ENCODE results near the gene SNTG2.

The SNTG2 gene

GRCh38 chr2:1272835-1273234 lies 322.2 kb downstream of the SNTG2 start:
- no peak for TF ChIP-seq CTCF (IDR thresholded peaks at IDR 0.05)

GRCh38 chr2:1277634-1278033 lies 327.0 kb downstream of the SNTG2 start:
- TF ChIP-seq CTCF (IDR thresholded peaks at IDR 0.05) = no peak
- Histone ChIP-seq H3K4me3 (no peak overlapping the region), H3K27ac (no peak overlapping the region)
- DNase-seq (ENCODE audit: low spot score) = no peak

More at GRCh38 chr2:1272835-1273234, 322.2 kb downstream of the SNTG2 start:
- DNase-seq (ENCODE audit: low spot score) = no peak
- Histone ChIP-seq H3K27ac (no peak overlapping the region), H3K4me3 (no peak overlapping the region)

GRCh38 chr2:1278125-1278524 lies 327.5 kb downstream of the SNTG2 start:
- DNase-seq (ENCODE audit: low spot score) = no peak
- Histone ChIP-seq H3K27ac (no peak overlapping the region), H3K4me3 (no peak overlapping the region)
- no peak for TF ChIP-seq CTCF (IDR thresholded peaks at IDR 0.05)

- no peak overlapping the region for H3K27ac ChIP-seq
- no peak for DNase-seq (ENCODE audit: low spot score)
- TF ChIP-seq CTCF (IDR thresholded peaks at IDR 0.05) = no peak
- no peak overlapping the region for H3K4me3 ChIP-seq
Measured at GRCh38 chr2:1278861-1279260, 328.2 kb downstream of the SNTG2 start.

- no peak for DNase-seq (ENCODE audit: low spot score)
- Histone ChIP-seq H3K27ac (no peak overlapping the region), H3K4me3 (no peak overlapping the region)
- no peak for TF ChIP-seq CTCF (IDR thresholded peaks at IDR 0.05)
Measured at GRCh38 chr2:1282552-1282951, 331.9 kb downstream of the SNTG2 start.

- no peak for TF ChIP-seq CTCF (IDR thresholded peaks at IDR 0.05)
- DNase-seq (ENCODE audit: low spot score) = no peak
Measured at GRCh38 chr2:1283020-1283801, 332.6 kb downstream of the SNTG2 start.

GRCh38 chr2:1283871-1284270 lies 333.2 kb downstream of the SNTG2 start:
- Histone ChIP-seq H3K4me3 (no peak overlapping the region), H3K27ac (no peak overlapping the region)
- TF ChIP-seq CTCF (IDR thresholded peaks at IDR 0.05) = no peak
- DNase-seq (ENCODE audit: low spot score) = no peak

More at GRCh38 chr2:1283020-1283801, 332.6 kb downstream of the SNTG2 start:
- no peak overlapping the region for H3K27ac ChIP-seq
- H3K4me3 ChIP-seq = no peak overlapping the region

Measured in coronary artery (tissue), 2 donors.